Gastroesophageal sphincter (tissue), 3 donors: ENCODE results near the gene CERS3.

ENCODE experiments used
- CTCF ChIP-seq, 4 experiments: fragments of 200-600 bp in 2 of 4; fragments of 450-650 bp in 2 of 4; sonication (generic) in 1 of 4; IDR thresholded peaks; one replicate each; pipeline ENCODE4 v1.5.1; 2017 to 2019; ENCODE audit warnings: antibody characterized with exemption in 4 of 4, mild to moderate bottlenecking in 2 of 4, moderate library complexity in 2 of 4
- EP300 ChIP-seq: sonication (generic); formaldehyde crosslinking; IDR thresholded peaks from one replicate; pipeline ENCODE4 v1.6.1; 2017; ENCODE audit warnings: antibody characterized with exemption, mild to moderate bottlenecking
- POLR2A ChIP-seq, 2 donors: fragments of 450-650 bp; IDR thresholded peaks; one replicate each; pipeline ENCODE4 v1.6.1; 2017; ENCODE audit warnings: antibody characterized with exemption in 2 of 2, mild to moderate bottlenecking in 2 of 2, moderate library complexity in 1 of 2
- POLR2AphosphoS5 ChIP-seq: sonication (generic); formaldehyde crosslinking; IDR thresholded peaks from one replicate; pipeline ENCODE4 v1.6.1; 2017; ENCODE audit warnings: antibody characterized with exemption

GRCh38 chr15:100533886-100534285 lies 5.1 kb upstream of the CERS3 start:
- TF ChIP-seq CTCF (IDR thresholded peaks at IDR 0.05): no peak
- no peak for TF ChIP-seq POLR2AphosphoS5
- TF ChIP-seq POLR2A (IDR thresholded peaks at IDR 0.05): no peak
- no peak for TF ChIP-seq EP300
